Heart left ventricle (tissue), 16 donors: ENCODE measurements around the gene TAS1R3. TPM values are rescaled to one million over a fixed set of nuclear protein-coding genes. Genes with fewer than 3 reads are reported as not detected.
A peak's percentile ranks its signal among the peaks of the same experiment; 100 is the strongest.

Experiments used
- ATAC-seq, 4 donors: fragments of 200-7000 bp; cut with Tn5 transposase; one replicate each; pipeline ENCODE4 v1.9.1; 2020 to 2022; ENCODE audit warnings: moderate library complexity in 4 of 4, mild to moderate bottlenecking in 3 of 4, moderate number of reproducible peaks in 1 of 4
- DNase-seq, 5 donors: peaks; one replicate each; pipeline ENCODE4 v3.0.0-alpha.2; 2020
- H3K27ac ChIP-seq, 12 donors: fragments of 200-600 bp; sonication (generic) in 4 of 12; one replicate each; pipeline versions ENCODE4 v1.5.0 to v1.8.0; 2016 to 2022; ENCODE audit warnings: mild to moderate bottlenecking in 2 of 12
- H3K27me3 ChIP-seq, 9 donors: fragments of 200-600 bp; sonication (generic) in 2 of 9; one replicate each; pipeline versions ENCODE4 v1.5.1 to v1.8.0; 2016 to 2022; ENCODE audit warnings: mild to moderate bottlenecking in 3 of 9
- H3K36me3 ChIP-seq, 9 donors: fragments of 200-600 bp; sonication (generic) in 2 of 9; one replicate each; pipeline versions ENCODE4 v1.5.0 to v1.8.0; 2018 to 2022; ENCODE audit warnings: mild to moderate bottlenecking in 2 of 9
- H3K4me1 ChIP-seq, 12 donors: fragments of 200-600 bp; sonication (generic) in 4 of 12; one replicate each; pipeline versions ENCODE4 v1.5.0 to v1.8.0; 2016 to 2022; ENCODE audit warnings: mild to moderate bottlenecking in 3 of 12
- H3K4me3 ChIP-seq, 12 donors: fragments of 200-600 bp; sonication (generic) in 4 of 12; one replicate each; pipeline versions ENCODE4 v1.5.0 to v1.8.0; 2017 to 2022; ENCODE audit warnings: mild to moderate bottlenecking in 9 of 12, moderate library complexity in 4 of 12
- H3K9me3 ChIP-seq, 12 donors: fragments of 200-600 bp; sonication (generic) in 4 of 12; one replicate each; pipeline versions ENCODE4 v1.5.0 to v1.8.0; 2016 to 2022; ENCODE audit warnings: mild to moderate bottlenecking in 1 of 12
- CTCF ChIP-seq, 12 donors: fragments of 200-600 bp; sonication (generic) in 4 of 12; IDR thresholded peaks; one replicate each; pipeline versions ENCODE4 v1.5.0 to v1.8.0; 2018 to 2022; ENCODE audit warnings: antibody characterized with exemption in 12 of 12, mild to moderate bottlenecking in 5 of 12
- POLR2A ChIP-seq, 2 donors: fragments of 450-650 bp; IDR thresholded peaks; one replicate each; pipeline ENCODE4 v1.6.1; 2017; ENCODE audit warnings: antibody characterized with exemption in 2 of 2, mild to moderate bottlenecking in 2 of 2, moderate library complexity in 2 of 2
- WGBS, 4 donors: extraction: QIAGEN DNeasy Blood & Tissue Kit in 2 of 4; methylation state at CpG; one replicate each; pipeline versions ENCODE4 v1.1.5 to v1.1.7; 2013 to 2018; 5-methylcytosine and 5-hydroxymethylcytosine counted together
- intact Hi-C, 10 donors: fragments of 100-400 bp; cut with DNase I; formaldehyde crosslinking; loops; one replicate each; pipeline versions ENCODE4 v1.11.1 to v1.14.2; 2022
- polyA plus RNA-seq, 2 donors: library from polyadenylated mRNA; stranded (reverse); fragments of 200-250 nt; gene quantifications; one replicate each; pipeline ENCODE4 v1.2.3, GENCODE V29; 2013
- total RNA-seq, 9 donors: library from RNA; depleted of rRNA in 2 of 9; stranded (reverse); fragments of >200 nt in 2 of 9; fragmentation: NEBNext Ultra II Directional in 3 of 9; extraction: Animal tissue kit (Norgen Biotek cat#: 25700) in 3 of 9; gene quantifications; one replicate each; pipeline versions ENCODE4 v1.1.0 to v1.2.4, GENCODE V29; 2016 to 2023
- donor health status: ischemic (EF 13 %, LVEDD 7.1; RV severe dilation, severe dysfunction).
- donor health status: healthy with polysubstance abuse.
- donor health status: DM: no; HTN: yes; CAD: no.
- donor health status: DM: no; HTN: no; CAD: no.
- donor health status: ischemic (EF 25% LVEDD 6.9; RV normal size, moderate dysfunction).
- donor health status: ischemic (EF 25% LVEDD 5.7; RV mildly dilated, moderate dysfunction).
- donor health status: healthy.
- donor health status: DM: yes; HTN: yes; CAD: no.
- donor health status: ischemic (EF 35%, LVEDD 5.7; RV mildly dilated, moderate dysfunction).
- donor health status: nonischemic (EF 11% LVEDD 7.7; RV severe dilation, severe dysfunction).
- donor health status: DM: yes; HTN: yes; CAD: no.
- donor health status: PGD.
- donor health status: ischemic (EF 29% LVEDD 5.4; RV normal size, mild dysfunction).
- donor health status: nonischemic (EF 23%, LVEDD 6.1; RV moderate dilation, normal function).

The TAS1R3 gene
- total and polyA plus RNA-seq, 11 donors, result 0.21 to 1.3 (median 0.38) TPM

- Histone ChIP-seq H3K27me3 (peaks cover 0 to 20% (median under 1%) of the 10 kb centered on the region in 9 donors), H3K9me3 (no peaks in the 10 kb centered on the region), H3K4me3 (peak overlapping the region in 3 of 12 donors; percentile 3 to 19 (median 10)), H3K36me3 (no peaks in the 10 kb centered on the region), H3K4me1 (peaks cover 0 to 33% (median 7%) of the 10 kb centered on the region in 12 donors), H3K27ac (peak overlapping the region in 9 of 12 donors; percentile 28 to 91 (median 78))
- intact Hi-C loops, result loop anchor here in 1 of 10 donors (10.0 kb wide), 1 partner anchor 327 kb away; no protein-coding TSS in a partner anchor
- TF ChIP-seq CTCF (IDR thresholded peaks at IDR 0.05) (peak in 2 of 12 donors; percentile 13 to 26), POLR2A (IDR thresholded peaks at IDR 0.05) (no peak)
- 23 to 31% (median 27%) methylated on average over 13 of the region's 13 CpGs for WGBS, 4 donors
- ATAC-seq (peak in 2 of 4 donors; percentile 26), DNase-seq (peak in 4 of 5 donors; percentile 52 to 68 (median 66))
Observed at GRCh38 chr1:1361982-1362423, 30.9 kb downstream of the TAS1R3 start.

DNA sequence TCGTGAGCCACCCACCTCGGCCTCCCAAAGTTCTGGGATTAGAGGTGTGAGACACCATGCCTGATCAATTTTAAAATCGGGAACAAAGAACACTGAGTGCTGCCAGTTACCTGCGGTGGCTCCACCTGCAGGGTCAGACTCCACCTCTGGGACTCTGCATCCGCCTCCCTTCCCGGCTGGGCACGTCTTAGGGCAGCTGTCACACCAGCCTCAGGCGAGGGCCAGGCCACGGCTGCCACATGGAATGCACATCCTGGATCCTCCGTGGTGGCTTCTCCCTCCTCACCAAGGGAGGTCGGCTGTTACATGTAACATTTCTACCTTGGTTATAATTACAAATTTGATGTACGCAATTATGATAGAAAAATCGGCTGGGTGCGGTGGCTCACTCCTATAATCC, 33.2 kb downstream of the TAS1R3 start:
- intact Hi-C loops, result loop anchor here in 1 of 10 donors (10.0 kb wide), 1 partner anchor 329 kb away; no protein-coding TSS in a partner anchor
- Histone ChIP-seq H3K9me3 (no peaks in the 10 kb centered on the region), H3K4me1 (peaks cover 0 to 24% (median 2%) of the 10 kb centered on the region in 12 donors), H3K27ac (no peak overlapping the region), H3K27me3 (peaks cover 0 to 3% (median 0%) of the 10 kb centered on the region in 9 donors), H3K36me3 (no peaks in the 10 kb centered on the region), H3K4me3 (no peak overlapping the region)
- ATAC-seq, result no peak
- WGBS, 4 donors, result 77 to 87% (median 82%) methylated on average over 14 of the region's 14 CpGs
- no peak for DNase-seq
- no peak for TF ChIP-seq POLR2A (IDR thresholded peaks at IDR 0.05)
- no peak for TF ChIP-seq CTCF (IDR thresholded peaks at IDR 0.05)

DNA sequence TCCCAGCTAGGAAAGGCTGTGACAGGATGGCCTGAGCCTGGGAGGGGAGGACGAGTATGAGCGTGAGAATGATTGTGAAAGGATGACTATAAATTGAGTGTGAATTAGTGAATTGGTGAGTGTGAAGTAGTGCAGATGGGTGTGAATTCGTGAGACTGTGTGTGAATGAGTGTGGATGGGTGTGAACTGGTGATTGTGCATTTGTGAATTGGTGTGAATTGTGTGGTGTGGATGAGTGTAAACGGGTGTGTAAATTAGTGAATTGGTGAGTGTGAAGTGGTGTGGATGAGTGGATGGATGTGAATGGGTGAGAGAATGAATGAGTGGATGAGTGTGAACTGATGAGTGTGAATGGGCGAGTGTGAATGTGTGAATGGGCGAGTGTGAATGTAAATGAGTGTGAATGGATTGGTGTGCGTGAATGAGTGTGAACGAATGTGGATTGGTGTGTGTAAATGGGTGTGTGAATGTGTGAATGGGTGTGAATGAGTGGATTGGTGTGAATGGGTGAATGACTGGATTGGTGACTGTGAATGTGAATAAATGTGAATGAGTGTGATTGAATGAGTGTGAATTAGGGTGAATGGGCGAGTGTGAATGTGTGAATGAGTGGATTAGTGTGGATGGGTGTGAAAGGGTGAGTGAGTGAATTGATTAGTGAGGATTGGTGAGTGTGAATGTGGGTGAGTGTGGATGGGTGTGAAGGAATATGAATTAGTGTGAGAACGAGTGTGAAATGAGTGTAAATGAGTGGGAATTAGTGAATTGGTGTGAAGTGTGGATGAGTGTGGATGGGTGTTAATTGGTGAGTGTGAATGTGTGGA, 35.0 kb downstream of the TAS1R3 start:
- Histone ChIP-seq H3K9me3 (no peaks in the 10 kb centered on the region), H3K4me3 (no peak overlapping the region), H3K27me3 (peaks cover 0 to under 1% (median 0%) of the 10 kb centered on the region in 9 donors), H3K4me1 (peaks cover 0 to 9% (median 3%) of the 10 kb centered on the region in 12 donors), H3K27ac (no peak overlapping the region), H3K36me3 (no peaks in the 10 kb centered on the region)
- intact Hi-C loops, result loop anchor here in 1 of 10 donors (10.0 kb wide), 1 partner anchor 331 kb away; no protein-coding TSS in a partner anchor
- no peak for ATAC-seq
- no peak for DNase-seq
- no peak for TF ChIP-seq POLR2A (IDR thresholded peaks at IDR 0.05)
- TF ChIP-seq CTCF (IDR thresholded peaks at IDR 0.05), result no peak
- WGBS, 4 donors, result 72 to 84% (median 82%) methylated on average over 10 of the region's 10 CpGs

- 82 to 95% (median 92%) methylated on average over 2 to 3 of the region's 3 CpGs for WGBS, 4 donors
- intact Hi-C loops, result loop anchor here in 1 of 10 donors (10.0 kb wide), 1 partner anchor 332 kb away; no protein-coding TSS in a partner anchor
- ATAC-seq (no peak), DNase-seq (no peak)
- Histone ChIP-seq H3K4me3 (no peak overlapping the region), H3K4me1 (peaks cover 0 to 9% (median 3%) of the 10 kb centered on the region in 12 donors), H3K27ac (no peak overlapping the region), H3K36me3 (no peaks in the 10 kb centered on the region), H3K27me3 (no peaks in the 10 kb centered on the region), H3K9me3 (no peaks in the 10 kb centered on the region)
- TF ChIP-seq POLR2A (IDR thresholded peaks at IDR 0.05) (no peak), CTCF (IDR thresholded peaks at IDR 0.05) (no peak)
Observed at GRCh38 chr1:1366699-1367066, 35.6 kb downstream of the TAS1R3 start.
